Loucy (cell line): ENCODE data around the gene RCAN3.
"Not testable (repeated sequence)": the region's sequence is repeated elsewhere in the genome, so short reads cannot be mapped to it uniquely, and the experiment has no call there.

Source experiments
- H2AFZ ChIP-seq: fragments of 200-600 bp; sonication (generic); 2 replicates; pipeline ENCODE4 v1.6.0; 2016; ENCODE audit warnings: antibody characterized with exemption, mild to moderate bottlenecking, low read length, moderate library complexity
- H3F3A ChIP-seq: fragments of 200-600 bp; 2 replicates; pipeline ENCODE4 v1.6.0; 2016; ENCODE audit warnings: antibody characterized with exemption, low read depth, mild to moderate bottlenecking
- H3K27me3 ChIP-seq: fragments of 200-600 bp; sonication (generic); 2 replicates; pipeline ENCODE4 v1.6.1; 2014; ENCODE audit warnings: low read length, mild to moderate bottlenecking; ENCODE audit not compliant: insufficient read depth, poor library complexity, severe bottlenecking
- H3K36me3 ChIP-seq: fragments of 200-600 bp; sonication (generic); 2 replicates; pipeline ENCODE4 v1.6.1; 2016; ENCODE audit warnings: low read length; ENCODE audit not compliant: insufficient read depth
- H3K4me1 ChIP-seq: fragments of 200-600 bp; sonication (generic); 2 replicates; pipeline ENCODE4 v1.5.1; 2014; ENCODE audit warnings: low read length, mild to moderate bottlenecking; ENCODE audit not compliant: insufficient read depth, poor library complexity, severe bottlenecking
- H3K4me2 ChIP-seq: fragments of 200-600 bp; sonication (generic); 2 replicates; pipeline ENCODE4 v1.6.0; 2014; ENCODE audit warnings: antibody characterized with exemption, low read length, low read depth, mild to moderate bottlenecking; ENCODE audit not compliant: poor library complexity, severe bottlenecking
- H3K4me3 ChIP-seq: fragments of 200-600 bp; sonication (generic); 2 replicates; pipeline ENCODE4 v1.5.1; 2014; ENCODE audit warnings: low read length, mild to moderate bottlenecking, mixed read lengths; ENCODE audit not compliant: poor library complexity, severe bottlenecking
- H3K79me2 ChIP-seq: fragments of 200-600 bp; sonication (generic); 2 replicates; pipeline ENCODE4 v1.6.1; 2014; ENCODE audit warnings: low read length; ENCODE audit not compliant: insufficient read depth
- H3K9ac ChIP-seq: fragments of 200-600 bp; sonication (generic); 2 replicates; pipeline ENCODE4 v1.6.0; 2014; ENCODE audit warnings: mild to moderate bottlenecking, low read depth, low read length, moderate library complexity; ENCODE audit not compliant: poor library complexity, severe bottlenecking
- H3K9me2 ChIP-seq: fragments of 200-600 bp; sonication (generic); replicated peaks from 2 replicates; pipeline ENCODE4 v1.6.1; 2016; ENCODE audit warnings: low read depth, low read length, mixed read lengths
- H3K9me3 ChIP-seq: fragments of 200-600 bp; sonication (generic); 2 replicates; pipeline ENCODE4 v1.6.1; 2014; ENCODE audit warnings: mild to moderate bottlenecking, antibody characterized with exemption, low read length, low read depth; ENCODE audit not compliant: insufficient read depth
- H4K20me1 ChIP-seq: fragments of 200-600 bp; sonication (generic); 2 replicates; pipeline ENCODE4 v1.6.0; 2014; ENCODE audit warnings: antibody characterized with exemption, low read length, mild to moderate bottlenecking; ENCODE audit not compliant: insufficient read depth, poor library complexity, severe bottlenecking
- CTCF ChIP-seq: fragments of 200-600 bp; sonication (generic); conservative IDR thresholded peaks from 2 replicates; pipeline ENCODE4 v1.5.1; 2014; ENCODE audit warnings: mild to moderate bottlenecking, antibody characterized with exemption, low read length
- EZH2phosphoT487 ChIP-seq: fragments of 200-600 bp; IDR thresholded peaks from 2 replicates; pipeline ENCODE4 v1.6.1; 2018; ENCODE audit warnings: antibody characterized with exemption, mild to moderate bottlenecking, moderate library complexity, borderline replicate concordance

The RCAN3 gene

DNA sequence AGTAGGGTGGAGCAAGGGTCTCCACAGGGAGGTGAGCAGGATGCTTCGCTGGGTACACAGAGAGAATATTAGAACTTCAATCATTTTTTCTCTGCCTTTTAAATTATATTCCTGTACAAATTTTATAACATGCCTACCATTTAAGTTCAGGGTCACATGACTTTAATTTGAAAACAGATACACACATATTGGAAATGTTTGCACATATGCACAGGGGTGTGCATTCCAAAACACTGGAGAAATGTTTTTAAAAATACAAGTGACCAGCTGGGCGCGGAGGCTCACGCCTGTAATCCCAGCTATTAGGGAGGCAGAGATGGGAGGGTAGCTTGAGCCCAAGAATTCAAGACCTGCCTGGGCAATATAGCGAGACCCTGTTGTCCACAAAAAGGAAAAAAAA, 47.4 kb upstream of the RCAN3 start:
- Histone ChIP-seq H3K9me2 (no peaks in the 10 kb centered on the region), H4K20me1 (no peaks in the 10 kb centered on the region), H3K4me3 (no peak overlapping the region), H3F3A (no peaks in the 10 kb centered on the region), H2AFZ (no peak overlapping the region), H3K79me2 (no peaks in the 10 kb centered on the region), H3K27me3 (no peaks in the 10 kb centered on the region), H3K9ac (no peak overlapping the region), H3K4me2 (no peak overlapping the region), H3K4me1 (no peaks in the 10 kb centered on the region), H3K9me3 (no peaks in the 10 kb centered on the region), H3K36me3 (peaks cover 48% of the 10 kb centered on the region; the same call in 1 of the 2 replicates)
- TF ChIP-seq CTCF (no peak), EZH2phosphoT487 (no peak)

GRCh38 chr1:24457866-24458265, 44.8 kb upstream of the RCAN3 start:
- Histone ChIP-seq H3K79me2 (no peaks in the 10 kb centered on the region), H3K4me3 (no peak overlapping the region), H3K36me3 (peaks cover 46% of the 10 kb centered on the region; the same call in 1 of the 2 replicates), H3K9me2 (no peaks in the 10 kb centered on the region), H3K9ac (no peak overlapping the region), H3F3A (no peaks in the 10 kb centered on the region), H2AFZ (no peak overlapping the region), H3K9me3 (no peaks in the 10 kb centered on the region), H3K4me2 (no peak overlapping the region), H3K4me1 (no peaks in the 10 kb centered on the region), H4K20me1 (no peaks in the 10 kb centered on the region), H3K27me3 (no peaks in the 10 kb centered on the region)
- TF ChIP-seq CTCF (no peak), EZH2phosphoT487 (no peak)

DNA sequence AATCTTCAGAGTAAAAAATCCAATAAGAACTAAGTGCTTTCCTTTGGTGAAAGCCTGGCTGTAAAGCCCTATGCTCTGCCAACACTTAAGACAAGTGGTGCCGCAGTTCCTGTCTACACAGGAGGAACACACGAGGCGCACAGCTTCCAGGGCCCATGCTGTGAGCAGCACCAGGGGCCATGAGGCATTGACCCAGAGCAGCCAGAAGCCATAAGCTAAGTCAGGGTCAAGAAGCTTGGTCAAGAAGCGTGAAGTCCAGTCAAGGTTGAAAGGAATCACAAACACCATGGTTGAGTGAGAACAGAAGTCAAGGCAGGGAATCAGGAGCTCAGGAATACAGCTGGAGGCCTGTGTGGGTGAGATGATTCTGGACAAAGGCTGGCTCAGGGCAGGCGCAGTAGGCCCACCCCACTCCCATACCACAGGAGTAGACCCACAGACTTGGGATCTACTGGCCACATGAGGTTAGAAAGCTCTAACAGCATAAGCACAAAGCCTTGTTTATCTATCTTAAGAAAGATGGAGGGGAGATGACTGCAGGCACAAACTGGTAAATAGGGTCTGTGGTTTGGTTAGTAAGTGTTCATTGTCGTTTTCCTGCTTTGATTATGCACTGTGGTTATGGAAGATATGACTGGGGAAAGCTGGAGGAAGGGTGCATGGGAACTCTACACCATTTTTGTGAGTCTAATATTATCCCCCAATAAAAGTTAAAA, 42.9 kb upstream of the RCAN3 start:
- H3K27me3 ChIP-seq = no peaks in the 10 kb centered on the region
- no peaks in the 10 kb centered on the region for H3K9me3 ChIP-seq
- H3K4me1 ChIP-seq = no peaks in the 10 kb centered on the region
- H2AFZ ChIP-seq = no peak overlapping the region
- no peak overlapping the region for H3K4me2 ChIP-seq
- H3K9me2 ChIP-seq = no peaks in the 10 kb centered on the region
- no peaks in the 10 kb centered on the region for H3K79me2 ChIP-seq
- H3K36me3 ChIP-seq = peaks cover 50% of the 10 kb centered on the region; the same call in 1 of the 2 replicates
- H3F3A ChIP-seq = no peaks in the 10 kb centered on the region
- H3K9ac ChIP-seq = no peak overlapping the region
- no peak overlapping the region for H3K4me3 ChIP-seq
- no peaks in the 10 kb centered on the region for H4K20me1 ChIP-seq
- no peak for TF ChIP-seq EZH2phosphoT487
- no peak for TF ChIP-seq CTCF

DNA sequence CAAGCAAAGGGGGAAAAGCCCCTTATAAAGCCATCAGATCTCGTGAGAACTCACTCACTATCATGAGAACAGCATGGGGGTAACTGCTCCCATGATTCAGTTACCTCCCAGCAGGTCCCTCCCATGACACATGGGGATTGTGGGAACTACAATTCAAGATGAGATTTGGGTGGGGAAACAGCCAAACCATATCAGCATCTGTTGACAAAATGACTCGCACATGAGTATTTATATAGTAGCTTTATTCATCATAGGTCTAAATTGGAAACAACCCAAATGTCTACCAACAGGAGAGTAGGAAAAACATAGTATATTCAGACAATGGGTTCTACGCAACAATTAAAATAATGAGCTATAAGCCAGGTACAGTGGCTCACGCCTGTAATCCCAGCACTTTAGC, 40.5 kb upstream of the RCAN3 start:
- H3K4me1 ChIP-seq, H3K27me3 ChIP-seq, H3K9me3 ChIP-seq, H4K20me1 ChIP-seq, H2AFZ ChIP-seq, H3F3A ChIP-seq, H3K9me2 ChIP-seq, H3K9ac ChIP-seq, H3K4me2 ChIP-seq, H3K4me3 ChIP-seq, H3K79me2 ChIP-seq: not testable (repeated sequence)
- H3K36me3 ChIP-seq = peaks cover 39% of the 10 kb centered on the region; the same call in 1 of the 2 replicates
